Measurements from ENCODE around the gene SERPINB3. TPM values are rescaled to one million over a fixed set of nuclear protein-coding genes. Genes with fewer than 3 reads are reported as not detected.
"Not testable (repeated sequence)": the region's sequence is repeated elsewhere in the genome, so short reads cannot be mapped to it uniquely, and the experiment has no call there.

Gene SERPINB3
- total RNA-seq, 4 donors from 2014 or later, result 0.35 to 70.3 (median 2.1) TPM

- Histone ChIP-seq H3K27ac (no peak overlapping the region), H3K9me3 (no peaks in the 10 kb centered on the region), H3K4me3 (no peak overlapping the region), H3K27me3 (no peaks in the 10 kb centered on the region), H3K4me1 (no peaks in the 10 kb centered on the region), H3K36me3 (no peaks in the 10 kb centered on the region)
- no peak for ATAC-seq
- TF ChIP-seq CTCF (IDR thresholded peaks at IDR 0.05), result no peak
- TF ChIP-seq EP300 (IDR thresholded peaks at IDR 0.05), result no peak
- no peak for TF ChIP-seq POLR2AphosphoS5 (IDR thresholded peaks at IDR 0.05)
- no peak for TF ChIP-seq POLR2A (IDR thresholded peaks at IDR 0.05)
- WGBS, 2 donors (ENCODE audit: low coverage in 1 of 2), result 58 to 78% methylated on average over 4 to 5 of the region's 7 CpGs
Measured at GRCh38 chr18:63648241-63648640, 13.5 kb downstream of the SERPINB3 start.

DNA sequence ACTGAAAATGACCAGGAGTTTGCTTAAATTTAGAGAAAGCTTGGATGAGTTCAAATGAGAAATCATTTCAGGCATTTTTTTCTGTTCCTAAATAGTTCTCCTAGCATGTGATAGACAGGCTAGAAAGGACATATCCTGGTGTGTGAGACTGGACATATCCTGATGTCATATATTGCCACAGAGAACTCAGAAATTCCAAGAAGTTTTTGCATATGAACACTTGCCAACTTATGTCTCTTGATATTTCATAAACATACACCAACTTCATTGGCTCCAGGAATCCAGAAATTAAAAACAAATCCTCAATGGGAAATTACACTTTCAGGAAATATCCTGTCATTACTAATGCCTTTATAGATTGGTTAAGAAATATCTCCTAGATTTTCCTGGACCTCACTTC lies 14.8 kb downstream of the SERPINB3 start:
- Histone ChIP-seq H3K4me1 (no peaks in the 10 kb centered on the region), H3K27me3 (no peaks in the 10 kb centered on the region), H3K4me3 (no peak overlapping the region), H3K36me3 (no peaks in the 10 kb centered on the region), H3K27ac (no peak overlapping the region), H3K9me3 (no peaks in the 10 kb centered on the region)
- TF ChIP-seq CTCF (IDR thresholded peaks at IDR 0.05) (no peak), POLR2A (IDR thresholded peaks at IDR 0.05) (no peak), POLR2AphosphoS5 (IDR thresholded peaks at IDR 0.05) (no peak), EP300 (IDR thresholded peaks at IDR 0.05) (no peak)
- ATAC-seq, result no peak

- not testable (repeated sequence) for H3K4me1 ChIP-seq, ATAC-seq
- 88 to 100% methylated on average over 1 of the region's 1 CpG for whole genome bisulfite sequencing, 2 donors (ENCODE audit: low coverage in 1 of 2)
Measured at GRCh38 chr18:63644694-63645093, 17.0 kb downstream of the SERPINB3 start.

GRCh38 chr18:63644142-63644541 lies 17.6 kb downstream of the SERPINB3 start, which contains the start of gene SERPINB4:
Gene SERPINB4 (minus strand): TSS chr18:63644256. CDS start chr18:63643577, 679 bp downstream.
- WGBS, 2 donors (ENCODE audit: low coverage in 1 of 2), result 100% methylated on average over 1 of the region's 2 CpGs; no CpG with 5 or more reads in 1 of the 2 donors
- not testable (repeated sequence) for ATAC-seq, H3K9me3 ChIP-seq, H3K27ac ChIP-seq, H3K27me3 ChIP-seq, H3K36me3 ChIP-seq, H3K4me1 ChIP-seq, H3K4me3 ChIP-seq

More at GRCh38 chr18:63644694-63645093, 17.0 kb downstream of the SERPINB3 start:
- not testable (repeated sequence) for H3K27me3 ChIP-seq, H3K4me3 ChIP-seq, H3K9me3 ChIP-seq, H3K36me3 ChIP-seq, H3K27ac ChIP-seq

GRCh38 chr18:63642668-63643356 lies 18.9 kb downstream of the SERPINB3 start:
- ATAC-seq, H3K36me3 ChIP-seq, H3K27ac ChIP-seq, H3K4me1 ChIP-seq, H3K9me3 ChIP-seq, H3K4me3 ChIP-seq, H3K27me3 ChIP-seq: not testable (repeated sequence)
- WGBS, 2 donors (ENCODE audit: low coverage in 1 of 2), result 83 to 94% methylated on average over 3 of the region's 4 CpGs

DNA sequence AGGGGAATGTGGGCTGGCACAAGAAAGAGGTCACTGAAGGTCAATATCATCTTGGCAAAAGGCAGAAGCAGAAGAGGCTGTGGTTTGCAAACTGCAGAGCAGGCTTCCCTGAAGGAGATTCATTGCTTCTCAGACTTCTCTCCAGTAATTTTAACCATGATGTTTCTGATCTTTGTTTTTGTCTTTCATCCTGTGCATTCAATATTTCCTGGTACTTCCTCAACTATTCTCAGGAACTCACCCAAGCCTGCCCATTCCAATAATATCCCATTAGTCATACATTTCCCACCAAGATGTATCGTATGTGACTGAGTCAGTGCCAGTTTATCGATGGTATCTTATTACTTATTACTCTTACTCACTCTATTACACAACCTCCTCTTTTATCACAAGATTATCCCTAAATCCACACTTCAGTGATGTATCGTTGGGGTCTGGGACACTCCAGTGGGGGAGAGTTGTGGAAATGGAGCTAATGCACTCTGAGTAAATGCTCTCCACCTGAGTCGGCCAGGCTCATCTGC lies 20.5 kb downstream of the SERPINB3 start:
- ATAC-seq, result not testable (repeated sequence)
- 81 to 100% methylated on average over 3 to 4 of the region's 4 CpGs for WGBS, 2 donors (ENCODE audit: low coverage in 1 of 2)

GRCh38 chr18:63637703-63638102 lies 24.0 kb downstream of the SERPINB3 start:
- no peak for ATAC-seq
- no peaks in the 10 kb centered on the region for H3K27me3 ChIP-seq
- H3K27ac ChIP-seq, result no peak overlapping the region
- no peak overlapping the region for H3K4me3 ChIP-seq
- WGBS, 2 donors (ENCODE audit: low coverage in 1 of 2), result 79 to 92% methylated on average over 5 to 6 of the region's 6 CpGs
- TF ChIP-seq POLR2AphosphoS5 (IDR thresholded peaks at IDR 0.05) (no peak), POLR2A (IDR thresholded peaks at IDR 0.05) (no peak), EP300 (IDR thresholded peaks at IDR 0.05) (no peak), CTCF (IDR thresholded peaks at IDR 0.05) (no peak)
- no peaks in the 10 kb centered on the region for H3K36me3 ChIP-seq
- H3K4me1 ChIP-seq, result no peaks in the 10 kb centered on the region
- peaks cover 0 to 3% (median 0%) of the 10 kb centered on the region in 3 donors for H3K9me3 ChIP-seq

More for the DNA sequence above, 20.5 kb downstream of the SERPINB3 start:
- H3K36me3 ChIP-seq, H3K4me1 ChIP-seq, H3K27ac ChIP-seq, H3K9me3 ChIP-seq, H3K27me3 ChIP-seq, H3K4me3 ChIP-seq: not testable (repeated sequence)
